Spleen (tissue), 11 donors: ENCODE measurements around the gene KTN1. TPM values are rescaled to one million over a fixed set of nuclear protein-coding genes. Genes with fewer than 3 reads are reported as not detected.

Source experiments
- DNase-seq: peaks from one replicate; pipeline ENCODE4 v3.0.0-alpha.2; 2020
- H3K27ac ChIP-seq, 8 donors: fragments of 200-600 bp; sonication (generic) in 7 of 8; 1 replicate in 4 of 8; 2 replicates in 4 of 8; pipeline versions ENCODE4 v1.5.0 to v1.8.0; 2016 to 2021; ENCODE audit warnings: inconsistent platforms in 4 of 8, mild to moderate bottlenecking in 4 of 8, moderate library complexity in 1 of 8
- H3K27me3 ChIP-seq, 7 donors: fragments of 200-600 bp; sonication (generic) in 6 of 7; replicated peaks in 1 of 7; 1 replicate in 4 of 7; 2 replicates in 3 of 7; pipeline versions ENCODE4 v1.5.0 to v1.8.0; 2016 to 2021; ENCODE audit warnings: inconsistent platforms in 3 of 7, mild to moderate bottlenecking in 1 of 7
- H3K36me3 ChIP-seq, 6 donors: fragments of 200-600 bp; sonication (generic) in 5 of 6; 1 replicate in 4 of 6; 2 replicates in 2 of 6; pipeline versions ENCODE4 v1.5.0 to v1.8.0; 2016 to 2021; ENCODE audit warnings: inconsistent platforms in 2 of 6
- H3K4me1 ChIP-seq, 6 donors: fragments of 200-600 bp; sonication (generic) in 5 of 6; 1 replicate in 3 of 6; 2 replicates in 3 of 6; pipeline versions ENCODE4 v1.5.0 to v1.8.0; 2016 to 2021; ENCODE audit warnings: inconsistent platforms in 3 of 6
- H3K4me3 ChIP-seq, 8 donors: fragments of 200-600 bp; sonication (generic) in 7 of 8; 1 replicate in 4 of 8; 2 replicates in 4 of 8; pipeline versions ENCODE4 v1.5.0 to v1.8.0; 2016 to 2021; ENCODE audit warnings: inconsistent platforms in 4 of 8, mild to moderate bottlenecking in 4 of 8, moderate library complexity in 2 of 8
- H3K9me3 ChIP-seq, 8 donors: fragments of 200-600 bp; sonication (generic) in 7 of 8; 1 replicate in 4 of 8; 2 replicates in 4 of 8; pipeline versions ENCODE4 v1.5.0 to v1.8.0; 2016 to 2021; ENCODE audit warnings: inconsistent platforms in 4 of 8
- CTCF ChIP-seq, 11 experiments: fragments of 200-600 bp in 7 of 11; fragments of 450-650 bp in 4 of 11; sonication (generic) in 4 of 11; IDR thresholded peaks in 8 of 11; conservative IDR thresholded peaks in 3 of 11; 1 replicate in 7 of 11; 2 replicates in 4 of 11; pipeline versions ENCODE4 v1.4.0 to v1.8.0; 2016 to 2021; ENCODE audit warnings: antibody characterized with exemption in 11 of 11, inconsistent platforms in 4 of 11, mild to moderate bottlenecking in 1 of 11
- POLR2A ChIP-seq, 3 donors: fragments of 450-650 bp; IDR thresholded peaks; one replicate each; pipeline ENCODE4 v1.5.1; 2017; ENCODE audit warnings: antibody characterized with exemption in 3 of 3, mild to moderate bottlenecking in 1 of 3
- POLR2AphosphoS5 ChIP-seq, 3 donors: sonication (generic); formaldehyde crosslinking; IDR thresholded peaks; one replicate each; pipeline ENCODE4 v1.5.1; 2017; ENCODE audit warnings: antibody characterized with exemption in 3 of 3
- whole genome bisulfite sequencing, 5 donors: extraction: QIAGEN DNeasy Blood & Tissue Kit in 3 of 5; methylation state at CpG; one replicate each; pipeline versions ENCODE4 v1.1.5 to v1.1.7; 2013 to 2018; 5-methylcytosine and 5-hydroxymethylcytosine counted together
- intact Hi-C: fragments of 100-400 bp; cut with DNase I; formaldehyde crosslinking; loops from one replicate; pipeline ENCODE4 v1.15.0; 2023; ENCODE audit warnings: low total_unique reads
- polyA plus RNA-seq, 3 donors: library from polyadenylated mRNA; stranded (reverse); fragments of 200-250 nt; gene quantifications; one replicate each; pipeline ENCODE4 v1.2.1, GENCODE V29; 2013
- total RNA-seq, 7 donors: library from RNA; depleted of rRNA in 3 of 7; stranded (reverse); fragments of >200 nt in 3 of 7; fragmentation: NEBNext Ultra II Directional in 4 of 7; extraction: Animal tissue kit (Norgen Biotek cat#: 25700) in 4 of 7; gene quantifications; one replicate each; pipeline versions ENCODE4 v1.1.0 to v1.2.1, GENCODE V29; 2016 to 2021
- donor health status: healthy with polysubstance abuse.
- donor health status: DM: no; HTN: no; CAD: no; lungs with moderate emphysema.
- donor health status: DM: no; HTN: no; CAD: no.
- donor health status: Bipolar disorder and iron deficiency.
- donor health status: healthy.
- donor health status: DM: no; HTN: no; CAD: no.
- donor health status: DM: yes; HTN: yes; CAD: no.

KTN1 gene
- total and polyA plus RNA-seq, 10 donors, result 53.1 to 139 (median 114) TPM

- Histone ChIP-seq H3K36me3 (peaks cover 0 to 28% (median 16%) of the 10 kb centered on the region in 6 donors), H3K9me3 (no peaks in the 10 kb centered on the region), H3K4me1 (no peaks in the 10 kb centered on the region), H3K4me3 (no peak overlapping the region), H3K27ac (no peak overlapping the region), H3K27me3 (no peaks in the 10 kb centered on the region)
- WGBS, 5 donors, result 75 to 84% (median 82%) methylated on average over 5 of the region's 5 CpGs
- no peak for TF ChIP-seq POLR2AphosphoS5 (IDR thresholded peaks at IDR 0.05)
- TF ChIP-seq CTCF (IDR thresholded peaks at IDR 0.05 in 8 of 11, conservative IDR thresholded peaks at IDR 0.05 in 3 of 11), result no peak
- no peak for TF ChIP-seq POLR2A (IDR thresholded peaks at IDR 0.05)
- intact Hi-C loops, result no loop called here
- DNase-seq, result no peak
These were observed 110.2 kb downstream of the KTN1 start for GRCh38 chr14:55689981-55690871.

DNA sequence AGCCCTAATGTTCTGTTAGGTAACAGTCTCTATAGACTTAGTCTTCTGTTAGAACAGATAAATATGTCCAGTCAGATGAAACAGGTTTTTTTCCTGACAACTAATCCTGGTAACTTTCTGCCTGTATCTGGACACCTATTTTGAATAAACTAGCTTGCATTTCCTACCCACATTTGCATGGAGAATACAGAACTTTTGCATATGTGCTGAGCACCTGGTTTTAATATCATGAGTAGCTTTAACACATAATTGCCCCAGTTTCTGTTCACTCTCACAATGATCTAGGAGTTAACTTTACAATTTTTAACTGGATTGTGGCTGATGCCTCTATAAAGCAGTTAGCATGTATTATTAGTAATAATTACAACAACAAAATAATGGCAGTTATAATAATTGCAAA lies 111.7 kb downstream of the KTN1 start:
- intact Hi-C loops, result no loop called here
- TF ChIP-seq POLR2A (IDR thresholded peaks at IDR 0.05), result no peak
- TF ChIP-seq POLR2AphosphoS5 (IDR thresholded peaks at IDR 0.05), result no peak
- no peak for TF ChIP-seq CTCF (IDR thresholded peaks at IDR 0.05 in 8 of 11, conservative IDR thresholded peaks at IDR 0.05 in 3 of 11)
- no peak overlapping the region for H3K27ac ChIP-seq
- no peaks in the 10 kb centered on the region for H3K9me3 ChIP-seq
- H3K36me3 ChIP-seq, result peaks cover 0 to 13% (median 3%) of the 10 kb centered on the region in 6 donors
- DNase-seq, result no peak
- H3K27me3 ChIP-seq, result no peaks in the 10 kb centered on the region
- H3K4me3 ChIP-seq, result no peak overlapping the region
- H3K4me1 ChIP-seq, result no peaks in the 10 kb centered on the region

DNA sequence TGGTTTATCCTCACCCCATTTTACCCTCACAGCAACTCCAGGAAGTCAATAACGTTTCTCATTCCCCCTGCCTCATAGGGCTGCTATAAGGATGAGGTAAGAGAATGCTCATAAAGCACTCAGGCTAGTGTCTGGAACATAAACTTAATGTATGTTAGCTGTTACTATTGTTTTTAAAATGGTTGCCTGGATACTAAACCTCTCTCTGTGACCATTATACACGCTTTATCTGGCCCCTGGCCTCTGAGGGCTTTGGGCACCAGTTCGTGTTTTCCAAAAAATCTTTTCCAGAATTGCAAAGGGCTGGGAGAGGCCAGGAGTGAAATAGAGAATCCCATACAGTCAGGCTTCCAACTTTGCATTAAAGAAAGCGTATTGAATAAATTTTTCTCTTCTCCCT lies 113.9 kb downstream of the KTN1 start:
- Histone ChIP-seq H3K4me1 (no peaks in the 10 kb centered on the region), H3K9me3 (no peaks in the 10 kb centered on the region), H3K27ac (no peak overlapping the region), H3K27me3 (no peaks in the 10 kb centered on the region), H3K4me3 (no peak overlapping the region), H3K36me3 (no peaks in the 10 kb centered on the region)
- WGBS, 5 donors, result 84 to 89% (median 86%) methylated on average over 4 of the region's 4 CpGs
- TF ChIP-seq POLR2A (IDR thresholded peaks at IDR 0.05) (no peak), POLR2AphosphoS5 (IDR thresholded peaks at IDR 0.05) (no peak), CTCF (IDR thresholded peaks at IDR 0.05 in 8 of 11, conservative IDR thresholded peaks at IDR 0.05 in 3 of 11) (no peak)
- DNase-seq, result no peak
- intact Hi-C loops, result no loop called here

GRCh38 chr14:55697414-55697861 lies 117.4 kb downstream of the KTN1 start:
- Histone ChIP-seq H3K4me3 (no peak overlapping the region), H3K27me3 (no peaks in the 10 kb centered on the region), H3K27ac (no peak overlapping the region), H3K9me3 (peaks cover 0 to 4% (median 0%) of the 10 kb centered on the region in 8 donors), H3K36me3 (no peaks in the 10 kb centered on the region), H3K4me1 (no peaks in the 10 kb centered on the region)
- WGBS, 5 donors, result 89 to 93% (median 91%) methylated on average over 5 of the region's 5 CpGs
- TF ChIP-seq POLR2AphosphoS5 (IDR thresholded peaks at IDR 0.05) (no peak), POLR2A (IDR thresholded peaks at IDR 0.05) (no peak), CTCF (IDR thresholded peaks at IDR 0.05 in 8 of 11, conservative IDR thresholded peaks at IDR 0.05 in 3 of 11) (no peak)
- DNase-seq, result no peak
- intact Hi-C loops, result no loop called here
